Measurements from ENCODE around the gene PTPN6. TPM values are rescaled to one million over a fixed set of nuclear protein-coding genes. Genes with fewer than 3 reads are reported as not detected.

Gene PTPN6
- total RNA-seq, 3 donors from 2014 or later: 37.4 to 61.7 (median 51.7) TPM

GRCh38 chr12:6925540-6926279, 25.4 kb upstream of the PTPN6 start:
- ATAC-seq: peak; percentile 81
- DNase-seq: peak; percentile 72 to 76 (median 75)
- intact Hi-C loops (cut with DNase I, micrococcal nuclease): no loop called here
- Histone ChIP-seq H3K9me3 (no peaks in the 10 kb centered on the region), H3K4me1 (ENCODE audit: low read depth) (peaks cover 35% of the 10 kb centered on the region), H3K36me3 (ENCODE audit: low read depth) (no peaks in the 10 kb centered on the region), H3K4me3 (no peak overlapping the region)
- no peak for TF ChIP-seq CTCF (IDR thresholded peaks at IDR 0.05)

- intact Hi-C loops (cut with DNase I, micrococcal nuclease): no loop called here
- Histone ChIP-seq H3K36me3 (ENCODE audit: low read depth) (no peaks in the 10 kb centered on the region), H3K4me1 (ENCODE audit: low read depth) (peaks cover 45% of the 10 kb centered on the region), H3K4me3 (peak within 1 kb of the TSS; percentile 65), H3K9me3 (no peaks in the 10 kb centered on the region)
- peak; percentile 79 to 84 (median 84) for DNase-seq
- TF ChIP-seq CTCF (IDR thresholded peaks at IDR 0.05): no peak
- ATAC-seq: peak; percentile 45
Observed at GRCh38 chr12:6927379-6928021, 23.7 kb upstream of the PTPN6 start, which contains the start of gene ATN1. TSS of gene ATN1 (plus strand) at chr12:6927959. CDS start at chr12:6934002, 6,043 bp downstream.

GRCh38 chr12:6928022-6928702, 23.0 kb upstream of the PTPN6 start:
- peaks cover 45% of the 10 kb centered on the region for H3K4me1 ChIP-seq (ENCODE audit: low read depth)
- intact Hi-C loops (cut with DNase I, micrococcal nuclease): no loop called here
- no peak for DNase-seq

GRCh38 chr12:6928703-6929407, 22.3 kb upstream of the PTPN6 start:
- no peak for ATAC-seq
- intact Hi-C loops (cut with DNase I, micrococcal nuclease): no loop called here
- Histone ChIP-seq H3K9me3 (no peaks in the 10 kb centered on the region), H3K36me3 (ENCODE audit: low read depth) (no peaks in the 10 kb centered on the region), H3K4me3 (peak overlapping the region; percentile 65), H3K4me1 (ENCODE audit: low read depth) (peaks cover 52% of the 10 kb centered on the region)
- DNase-seq: no peak
- no peak for TF ChIP-seq CTCF (IDR thresholded peaks at IDR 0.05)

More at GRCh38 chr12:6928022-6928702, 23.0 kb upstream of the PTPN6 start:
- H3K36me3 ChIP-seq (ENCODE audit: low read depth): no peaks in the 10 kb centered on the region
- TF ChIP-seq CTCF (IDR thresholded peaks at IDR 0.05): no peak
- ATAC-seq: peak; percentile 1
- peak overlapping the region; percentile 65 for H3K4me3 ChIP-seq
- no peaks in the 10 kb centered on the region for H3K9me3 ChIP-seq

Data from mucosa of descending colon (tissue), 3 donors.